ENCODE results near the gene GIPC3.

DNA sequence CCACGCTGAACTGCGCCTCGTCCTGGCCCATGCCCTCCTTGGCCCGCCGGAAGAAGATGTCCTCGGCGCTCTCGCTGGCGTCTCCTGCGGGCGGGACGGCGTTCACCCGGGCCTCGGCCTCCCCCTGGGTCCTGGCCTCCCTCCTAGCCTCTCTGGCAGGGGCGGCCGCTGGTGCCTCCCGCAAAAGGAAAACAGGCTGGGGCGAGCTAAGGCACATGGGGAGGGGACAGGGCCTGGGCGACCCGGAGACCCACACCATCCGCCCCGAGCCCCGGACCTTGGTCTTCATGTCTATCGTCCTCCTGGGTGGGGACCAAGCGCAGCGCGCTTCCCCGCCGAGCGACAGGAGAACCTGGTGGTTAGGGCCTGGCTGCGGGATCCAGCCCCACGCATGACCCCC lies 27.1 kb downstream of the GIPC3 start:
- no peak for TF ChIP-seq EZH2 (IDR thresholded peaks at IDR 0.05; ENCODE audit: borderline replicate concordance, low read length)
- TF ChIP-seq, protein P1, sequence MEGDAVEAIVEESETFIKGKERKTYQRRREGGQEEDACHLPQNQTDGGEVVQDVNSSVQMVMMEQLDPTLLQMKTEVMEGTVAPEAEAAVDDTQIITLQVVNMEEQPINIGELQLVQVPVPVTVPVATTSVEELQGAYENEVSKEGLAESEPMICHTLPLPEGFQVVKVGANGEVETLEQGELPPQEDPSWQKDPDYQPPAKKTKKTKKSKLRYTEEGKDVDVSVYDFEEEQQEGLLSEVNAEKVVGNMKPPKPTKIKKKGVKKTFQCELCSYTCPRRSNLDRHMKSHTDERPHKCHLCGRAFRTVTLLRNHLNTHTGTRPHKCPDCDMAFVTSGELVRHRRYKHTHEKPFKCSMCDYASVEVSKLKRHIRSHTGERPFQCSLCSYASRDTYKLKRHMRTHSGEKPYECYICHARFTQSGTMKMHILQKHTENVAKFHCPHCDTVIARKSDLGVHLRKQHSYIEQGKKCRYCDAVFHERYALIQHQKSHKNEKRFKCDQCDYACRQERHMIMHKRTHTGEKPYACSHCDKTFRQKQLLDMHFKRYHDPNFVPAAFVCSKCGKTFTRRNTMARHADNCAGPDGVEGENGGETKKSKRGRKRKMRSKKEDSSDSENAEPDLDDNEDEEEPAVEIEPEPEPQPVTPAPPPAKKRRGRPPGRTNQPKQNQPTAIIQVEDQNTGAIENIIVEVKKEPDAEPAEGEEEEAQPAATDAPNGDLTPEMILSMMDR (conservative IDR thresholded peaks at IDR 0.05 in 1 of 2, IDR thresholded peaks at IDR 0.05 in 1 of 2; ENCODE audit: extremely low read depth in 1 of 2, insufficient read depth in 1 of 2, low read depth in 1 of 2, low read length in 2 of 2), result no peak

All from mammary epithelial cell (primary cell).